Skeletal muscle satellite cell (primary cell): ENCODE data around the gene AQP12B.

Source experiments
- H3K27me3 ChIP-seq: 2 replicates; pipeline ENCODE4 v1.7.0; 2013; ENCODE audit warnings: low read length; ENCODE audit not compliant: control insufficient read depth, insufficient read depth
- H3K36me3 ChIP-seq: 2 replicates; pipeline ENCODE4 v1.7.0; 2013; ENCODE audit warnings: mild to moderate bottlenecking, control low read depth, low read length; ENCODE audit not compliant: insufficient read depth
- H3K4me1 ChIP-seq: 2 replicates; pipeline ENCODE4 v1.7.0; 2013; ENCODE audit warnings: low read length; ENCODE audit not compliant: control insufficient read depth, insufficient read depth
- H3K4me2 ChIP-seq: 2 replicates; pipeline ENCODE4 v1.7.0; 2013; ENCODE audit warnings: mild to moderate bottlenecking, low read length
- H3K4me3 ChIP-seq: 2 replicates; pipeline ENCODE4 v1.7.0; 2013; ENCODE audit warnings: low read length
- H3K9ac ChIP-seq: 2 replicates; pipeline ENCODE4 v1.7.0; 2013; ENCODE audit warnings: mild to moderate bottlenecking, low read depth, low read length, moderate library complexity
- H3K9me3 ChIP-seq: replicated peaks from 2 replicates; pipeline ENCODE4 v1.7.0; 2013; ENCODE audit warnings: mild to moderate bottlenecking, control low read depth, low read length

Gene AQP12B

GRCh38 chr2:240642806-240643092, 39.9 kb downstream of the AQP12B start:
- H3K4me1 ChIP-seq: no peaks in the 10 kb centered on the region
- no peak overlapping the region for H3K9ac ChIP-seq
- H3K4me3 ChIP-seq: no peak overlapping the region
- peaks cover 60% of the 10 kb centered on the region for H3K27me3 ChIP-seq
- no peaks in the 10 kb centered on the region for H3K9me3 ChIP-seq
- no peak overlapping the region for H3K4me2 ChIP-seq
- H3K36me3 ChIP-seq: no peaks in the 10 kb centered on the region

GRCh38 chr2:240642061-240642805, 40.5 kb downstream of the AQP12B start:
- no peaks in the 10 kb centered on the region for H3K4me1 ChIP-seq
- no peaks in the 10 kb centered on the region for H3K9me3 ChIP-seq
- no peak overlapping the region for H3K4me3 ChIP-seq
- no peak overlapping the region for H3K9ac ChIP-seq
- peaks cover 58% of the 10 kb centered on the region for H3K27me3 ChIP-seq
- H3K36me3 ChIP-seq: no peaks in the 10 kb centered on the region
- no peak overlapping the region for H3K4me2 ChIP-seq

GRCh38 chr2:240640939-240641338, 41.7 kb downstream of the AQP12B start:
- Histone ChIP-seq H3K27me3 (peaks cover 51% of the 10 kb centered on the region), H3K36me3 (no peaks in the 10 kb centered on the region)

GRCh38 chr2:240639566-240639965, 43.1 kb downstream of the AQP12B start:
- H3K4me1 ChIP-seq: no peaks in the 10 kb centered on the region
- H3K4me3 ChIP-seq: no peak overlapping the region
- no peak overlapping the region for H3K4me2 ChIP-seq
- no peak overlapping the region for H3K9ac ChIP-seq
- no peaks in the 10 kb centered on the region for H3K9me3 ChIP-seq
- H3K27me3 ChIP-seq: peaks cover 39% of the 10 kb centered on the region
- H3K36me3 ChIP-seq: no peaks in the 10 kb centered on the region

More at GRCh38 chr2:240640939-240641338, 41.7 kb downstream of the AQP12B start:
- H3K4me3 ChIP-seq: no peak overlapping the region
- no peak overlapping the region for H3K9ac ChIP-seq
- no peak overlapping the region for H3K4me2 ChIP-seq
- no peaks in the 10 kb centered on the region for H3K4me1 ChIP-seq
- no peaks in the 10 kb centered on the region for H3K9me3 ChIP-seq

- H3K9me3 ChIP-seq: no peaks in the 10 kb centered on the region
- no peak overlapping the region for H3K9ac ChIP-seq
- no peak overlapping the region for H3K4me3 ChIP-seq
Observed at GRCh38 chr2:240638512-240639160, 44.0 kb downstream of the AQP12B start.

GRCh38 chr2:240637901-240638345, 44.8 kb downstream of the AQP12B start:
- H3K9me3 ChIP-seq: no peaks in the 10 kb centered on the region
- peaks cover 23% of the 10 kb centered on the region for H3K27me3 ChIP-seq
- H3K9ac ChIP-seq: no peak overlapping the region
- no peak overlapping the region for H3K4me2 ChIP-seq
- H3K4me1 ChIP-seq: no peaks in the 10 kb centered on the region
- H3K36me3 ChIP-seq: no peaks in the 10 kb centered on the region
- no peak overlapping the region for H3K4me3 ChIP-seq

More at GRCh38 chr2:240638512-240639160, 44.0 kb downstream of the AQP12B start:
- H3K4me2 ChIP-seq: no peak overlapping the region
- peaks cover 30% of the 10 kb centered on the region for H3K27me3 ChIP-seq
- no peaks in the 10 kb centered on the region for H3K36me3 ChIP-seq
- no peaks in the 10 kb centered on the region for H3K4me1 ChIP-seq

- H3K27me3 ChIP-seq: peaks cover 23% of the 10 kb centered on the region
- H3K9ac ChIP-seq: no peak overlapping the region
- H3K4me1 ChIP-seq: no peaks in the 10 kb centered on the region
- H3K9me3 ChIP-seq: no peaks in the 10 kb centered on the region
- no peaks in the 10 kb centered on the region for H3K36me3 ChIP-seq
- H3K4me2 ChIP-seq: no peak overlapping the region
- H3K4me3 ChIP-seq: no peak overlapping the region
Observed at GRCh38 chr2:240637116-240637900, 45.4 kb downstream of the AQP12B start.

- Histone ChIP-seq H3K4me3 (no peak overlapping the region), H3K4me1 (no peaks in the 10 kb centered on the region), H3K36me3 (no peaks in the 10 kb centered on the region), H3K27me3 (peaks cover 23% of the 10 kb centered on the region), H3K9ac (no peak overlapping the region), H3K4me2 (no peak overlapping the region), H3K9me3 (no peaks in the 10 kb centered on the region)
Observed at GRCh38 chr2:240636563-240637115, 46.0 kb downstream of the AQP12B start.

GRCh38 chr2:240635998-240636547, 46.6 kb downstream of the AQP12B start:
- Histone ChIP-seq H3K27me3 (peaks cover 23% of the 10 kb centered on the region), H3K4me2 (no peak overlapping the region), H3K9ac (no peak overlapping the region), H3K4me1 (no peaks in the 10 kb centered on the region), H3K9me3 (no peaks in the 10 kb centered on the region), H3K36me3 (no peaks in the 10 kb centered on the region), H3K4me3 (no peak overlapping the region)

GRCh38 chr2:240635121-240635997, 47.3 kb downstream of the AQP12B start:
- no peak overlapping the region for H3K9ac ChIP-seq
- H3K4me1 ChIP-seq: no peaks in the 10 kb centered on the region
- H3K9me3 ChIP-seq: no peaks in the 10 kb centered on the region
- H3K4me3 ChIP-seq: no peak overlapping the region
- peaks cover 23% of the 10 kb centered on the region for H3K27me3 ChIP-seq
- no peaks in the 10 kb centered on the region for H3K36me3 ChIP-seq
- no peak overlapping the region for H3K4me2 ChIP-seq
